GM21529 (cell line): ENCODE data around the gene ABCC9.
"Not testable (repeated sequence)": the region's sequence is repeated elsewhere in the genome, so short reads cannot be mapped to it uniquely, and the experiment has no call there.

Source experiments
- ATAC-seq: cut with Tn5 transposase; IDR thresholded peaks from one replicate; pipeline ENCODE4 v1.9.1; 2021; ENCODE audit not compliant: unreplicated experiment

ABCC9 gene

DNA sequence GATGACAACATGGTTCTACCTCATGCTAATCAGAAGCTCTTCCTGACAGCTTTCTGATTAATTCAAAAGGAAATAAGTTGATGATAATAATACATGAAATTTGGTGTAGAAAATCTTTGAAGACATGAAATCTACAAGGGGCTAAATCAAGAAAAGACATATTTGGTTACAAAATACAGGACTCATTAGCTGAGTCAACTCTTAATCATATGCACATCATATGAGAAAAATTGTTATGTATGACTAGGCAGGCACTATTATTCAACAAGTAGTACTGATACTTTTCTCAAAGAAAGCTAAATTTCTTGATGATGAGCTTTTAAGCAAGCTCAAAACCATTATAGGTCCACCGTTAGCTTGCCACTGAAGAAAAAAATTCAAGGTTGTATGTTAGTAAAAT, 7.1 kb downstream of the ABCC9 start:
- no peak for ATAC-seq

DNA sequence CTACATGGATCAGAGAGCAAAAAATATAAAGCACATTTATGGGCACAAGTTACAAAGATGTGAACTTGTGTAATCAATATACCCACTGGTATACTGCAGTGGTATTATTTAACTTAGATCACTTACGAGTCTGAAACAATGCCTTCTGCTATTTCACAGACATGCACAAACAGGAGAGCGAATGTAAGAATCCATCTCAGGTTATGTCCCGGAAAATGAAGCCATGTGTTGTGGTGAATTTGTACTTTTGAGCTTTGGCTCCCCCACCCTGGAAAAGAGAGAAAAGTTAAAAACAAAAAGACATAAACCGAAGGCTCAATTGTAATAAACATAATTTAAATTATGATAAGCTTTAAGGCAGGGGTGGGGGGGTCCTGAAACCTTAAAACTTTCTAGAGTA, 7.6 kb downstream of the ABCC9 start:
- ATAC-seq = no peak

DNA sequence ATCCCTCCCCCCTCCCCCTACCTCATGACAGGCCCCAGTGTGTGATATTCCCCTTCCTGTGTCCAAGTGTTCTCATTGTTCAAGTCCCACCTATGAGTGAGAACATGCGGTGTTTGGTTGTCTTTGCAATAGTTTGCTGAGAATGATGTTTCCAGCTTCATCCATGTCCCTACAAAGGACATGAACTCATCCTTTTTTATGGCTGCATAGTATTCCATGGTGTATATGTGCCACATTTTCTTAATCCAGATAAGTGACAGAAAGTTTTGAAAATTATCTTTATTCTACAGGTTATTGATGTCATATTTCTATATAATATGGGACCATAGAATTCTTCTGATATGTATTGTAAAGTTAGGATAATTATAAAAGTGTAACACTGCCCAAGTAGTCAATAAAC, 11.3 kb downstream of the ABCC9 start:
- ATAC-seq = not testable (repeated sequence)

DNA sequence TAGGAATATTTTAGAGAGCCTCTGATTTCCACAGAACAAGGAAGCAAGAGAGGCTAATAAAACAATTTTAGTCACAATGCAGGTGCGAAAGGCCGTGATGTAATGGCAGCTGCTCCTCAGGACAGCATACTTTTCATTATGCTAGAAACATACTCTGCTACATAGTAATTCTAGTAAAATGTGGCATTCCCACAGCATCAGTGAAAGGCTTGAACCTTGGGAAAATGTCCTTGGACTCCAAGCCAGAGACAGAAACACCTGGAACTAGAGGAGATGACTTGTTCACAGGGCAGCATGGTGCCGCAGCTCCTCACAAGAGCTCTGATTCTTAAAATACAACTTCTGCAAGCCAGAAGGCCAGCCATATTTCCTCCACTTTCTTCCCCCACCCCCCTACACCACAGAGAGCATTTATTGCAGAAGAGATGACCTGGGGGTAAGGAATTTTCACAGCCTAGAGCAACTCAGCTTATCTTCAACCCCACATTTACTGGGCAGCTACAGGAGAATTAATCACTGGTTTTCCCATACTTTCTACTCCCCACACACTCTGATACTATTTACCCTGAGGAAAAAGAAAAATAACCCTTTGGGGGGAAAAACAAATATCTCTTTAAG, 15.8 kb downstream of the ABCC9 start:
- ATAC-seq = no peak

DNA sequence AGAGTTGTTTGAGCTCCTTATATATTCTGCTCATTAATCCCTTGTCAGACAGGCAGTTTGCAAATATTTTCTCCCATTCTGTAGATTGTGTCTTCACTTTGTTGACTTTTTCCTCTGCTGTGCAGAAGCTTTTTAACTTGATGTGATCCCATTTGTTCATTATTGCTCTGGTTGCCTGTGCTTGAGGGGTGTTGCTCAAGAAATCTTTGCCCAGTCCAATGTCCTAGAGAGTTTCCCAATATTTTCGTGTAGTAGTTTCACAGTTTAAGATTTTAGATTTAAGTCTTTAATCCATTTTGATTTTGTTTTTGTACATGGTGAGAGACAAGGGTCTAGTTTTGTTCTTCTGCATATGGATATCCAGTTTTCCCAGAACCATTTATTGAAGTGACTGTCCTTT, 19.8 kb downstream of the ABCC9 start:
- no peak for ATAC-seq

DNA sequence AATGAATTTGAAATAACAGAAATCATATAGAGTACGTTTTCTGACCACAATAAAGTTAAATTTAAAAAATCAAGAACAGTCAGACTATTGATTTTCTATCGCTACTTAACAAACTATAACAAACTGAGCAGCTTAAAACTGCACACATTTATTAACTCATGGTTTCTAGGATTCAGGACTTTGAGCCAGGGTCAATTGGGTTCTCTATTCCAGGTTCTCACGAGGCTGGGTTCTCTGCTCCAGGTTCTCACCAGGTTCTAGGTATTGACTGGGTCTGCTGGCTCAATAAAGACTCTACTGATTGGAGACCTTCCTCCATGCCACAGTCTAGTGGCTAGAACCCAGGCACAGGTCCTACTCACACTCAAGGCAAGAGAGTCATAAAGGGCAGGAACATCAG, 22.8 kb downstream of the ABCC9 start:
- no peak for ATAC-seq

DNA sequence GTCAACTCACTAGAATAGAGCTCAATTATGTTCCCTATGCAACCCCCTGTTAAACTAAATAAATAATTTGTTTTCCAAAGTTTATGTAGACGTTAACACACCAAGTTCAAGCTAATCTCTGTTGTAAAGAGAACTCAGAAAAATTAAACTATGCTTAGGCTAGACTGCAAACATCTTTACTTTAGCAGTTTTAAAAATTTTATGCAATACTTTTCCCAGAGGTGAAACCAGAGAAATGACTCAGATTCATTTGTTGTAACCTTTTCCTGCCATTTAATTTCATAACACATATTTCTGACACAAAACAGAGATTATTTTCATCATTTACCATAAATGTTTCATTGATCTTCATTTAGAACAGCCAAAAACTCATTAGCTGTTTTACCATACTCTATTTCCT, 27.4 kb downstream of the ABCC9 start:
- no peak for ATAC-seq

DNA sequence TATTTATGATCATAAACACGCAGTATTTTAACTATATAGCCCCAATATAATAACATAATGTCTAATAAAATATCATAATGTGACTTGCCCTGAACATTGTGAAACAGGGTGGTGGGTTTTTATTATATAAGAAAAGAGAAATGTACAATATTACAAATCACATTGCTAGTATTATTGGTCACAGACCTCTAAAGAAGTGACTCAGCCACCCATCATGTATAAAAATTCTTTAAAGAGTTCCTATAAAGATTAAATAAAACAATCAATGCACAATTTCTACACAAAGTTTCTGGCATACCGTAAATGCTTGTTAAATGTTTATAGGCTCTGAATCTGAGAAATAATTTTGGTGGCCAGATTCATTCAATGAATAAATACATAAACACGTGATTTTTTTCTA, 28.9 kb downstream of the ABCC9 start:
- no peak for ATAC-seq

DNA sequence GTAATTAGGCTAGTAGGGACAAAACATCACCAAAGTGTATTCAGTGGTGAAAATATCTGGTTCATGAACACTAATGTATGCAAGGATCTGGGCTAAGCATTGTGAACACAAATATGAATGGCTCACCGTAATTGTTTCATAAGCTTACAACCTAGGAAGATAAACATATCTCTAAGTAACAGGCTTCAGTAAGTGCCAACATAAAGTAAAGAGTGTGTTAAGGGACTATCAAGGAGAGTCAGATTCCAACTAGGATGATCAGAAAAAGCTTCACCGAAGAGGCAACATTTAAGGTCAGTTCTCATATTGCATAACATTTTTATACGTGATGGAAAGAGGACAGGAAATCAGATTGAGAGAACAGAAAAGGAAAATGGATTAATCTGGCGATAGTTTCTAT, 29.4 kb downstream of the ABCC9 start:
- no peak for ATAC-seq

DNA sequence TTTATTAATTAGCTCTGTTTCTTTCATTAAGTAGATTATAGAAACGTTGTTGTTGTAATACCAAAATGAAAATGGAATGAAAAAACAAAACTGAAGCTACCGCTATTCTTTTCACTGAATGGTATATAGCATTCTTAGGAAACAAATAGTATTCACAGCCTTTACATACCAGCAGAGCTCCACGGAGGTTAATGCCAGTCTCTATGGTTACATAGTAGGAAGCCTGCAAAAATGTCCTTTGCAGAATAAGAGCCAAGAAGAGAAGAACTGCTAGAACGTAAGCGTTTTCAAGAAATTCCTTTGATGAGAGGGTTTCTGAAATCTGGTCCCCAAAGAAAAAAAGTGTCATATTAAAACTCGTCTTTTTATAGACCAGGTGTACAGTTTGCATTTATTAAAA, 30.6 kb downstream of the ABCC9 start:
- ATAC-seq = no peak

DNA sequence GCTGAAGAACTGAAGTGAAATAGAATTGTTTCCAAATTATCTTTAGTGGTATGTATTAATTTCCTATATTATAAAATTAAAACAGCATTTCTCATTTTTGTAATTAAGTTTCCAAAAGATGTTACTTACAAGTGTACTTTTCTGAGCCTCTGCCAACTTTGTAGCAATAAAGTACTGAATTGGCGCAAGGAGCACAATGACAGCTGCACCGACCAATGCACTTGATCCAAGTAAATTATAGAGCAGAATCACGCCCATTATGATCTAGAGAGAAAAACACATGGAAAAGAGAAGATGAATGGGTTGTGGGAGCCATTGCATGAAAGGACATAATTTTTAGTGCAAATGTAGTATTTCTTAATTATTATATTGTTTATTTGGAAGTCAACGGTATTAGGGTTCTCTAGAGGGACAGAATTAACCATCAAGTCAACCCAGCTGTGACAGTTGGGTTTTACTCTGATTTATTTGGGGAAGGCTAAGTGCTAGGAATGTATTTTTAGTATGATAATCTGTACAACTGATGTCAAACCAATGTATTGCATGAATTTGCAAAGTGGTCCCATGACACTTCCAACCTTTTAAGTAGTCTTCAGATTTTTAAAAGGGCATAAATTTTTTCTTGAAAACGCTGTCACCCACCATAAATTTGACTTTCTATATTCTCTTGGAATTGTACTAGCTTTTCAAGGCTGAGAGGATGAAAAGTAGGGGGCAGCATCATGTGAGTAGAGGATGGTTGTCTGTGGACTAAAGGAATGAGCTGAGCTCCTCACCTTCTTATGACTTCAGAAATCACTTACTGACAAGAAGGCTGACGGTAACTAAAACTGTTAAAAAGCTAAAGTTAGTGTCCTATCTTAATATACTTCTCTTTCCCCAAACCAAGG, 33.0 kb downstream of the ABCC9 start:
- no peak for ATAC-seq

DNA sequence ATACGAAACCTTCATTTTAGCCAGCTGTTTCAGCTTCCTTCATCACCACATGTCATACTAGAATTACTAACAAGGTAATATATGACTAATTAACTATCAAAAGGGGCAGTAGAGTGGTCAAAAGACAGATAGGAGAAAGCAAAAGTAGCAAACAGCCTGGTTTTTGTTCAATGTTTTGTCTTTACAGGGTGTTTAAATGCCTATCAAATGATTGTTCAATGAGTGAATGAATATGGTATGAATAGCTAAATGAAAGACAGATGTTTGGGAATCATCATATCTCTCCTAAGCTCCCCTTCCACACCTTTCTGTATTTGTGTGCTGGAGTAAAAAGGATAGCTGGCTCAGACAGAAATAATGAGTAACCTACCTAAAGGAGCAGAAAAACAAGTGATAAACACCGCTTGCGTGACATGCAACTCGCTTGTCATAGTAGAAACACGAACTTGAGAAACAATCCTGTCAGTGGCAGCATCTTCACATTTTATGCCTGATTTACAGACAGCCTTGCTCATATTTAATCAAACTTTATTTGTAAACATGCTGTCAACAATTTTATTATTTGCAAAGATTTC, 34.2 kb downstream of the ABCC9 start:
- no peak for ATAC-seq

DNA sequence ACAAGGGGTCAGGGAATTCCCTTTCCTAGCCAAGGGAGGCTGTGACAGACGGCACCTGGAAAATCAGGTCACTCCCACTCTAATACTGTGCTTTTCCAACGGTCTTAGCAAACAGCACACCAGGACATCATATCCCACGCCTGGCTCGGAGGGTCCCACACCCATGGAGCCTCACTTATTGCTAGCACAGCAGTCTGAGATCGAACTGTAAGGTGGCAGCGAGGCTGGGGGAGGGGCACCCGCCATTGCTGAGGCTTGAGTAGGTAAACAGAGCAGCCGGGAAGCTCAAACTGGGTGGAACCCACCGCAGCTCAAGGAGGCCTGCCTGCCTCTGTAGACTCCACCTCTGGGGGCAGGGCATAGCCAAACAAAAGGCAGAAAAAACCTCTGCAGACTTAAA, 41.7 kb downstream of the ABCC9 start:
- ATAC-seq = not testable (repeated sequence)

DNA sequence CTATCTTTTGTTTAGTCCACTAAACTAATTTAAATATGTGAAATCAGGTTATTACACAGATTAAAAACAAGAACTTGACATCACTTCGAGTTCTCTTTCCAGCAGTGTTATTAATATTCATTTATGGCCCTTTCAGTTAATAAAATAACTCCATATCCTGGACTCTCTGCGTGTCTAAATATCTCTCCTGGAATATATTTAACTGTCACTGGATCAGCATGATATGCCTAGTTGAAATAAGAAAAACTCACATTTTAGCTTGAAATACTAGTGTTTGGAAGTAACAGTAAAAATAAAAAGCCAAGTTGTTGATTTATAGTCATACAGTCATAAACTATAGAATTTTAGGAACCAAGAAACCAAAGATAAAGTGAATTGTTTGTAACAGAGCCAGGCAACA, 45.6 kb downstream of the ABCC9 start:
- no peak for ATAC-seq

DNA sequence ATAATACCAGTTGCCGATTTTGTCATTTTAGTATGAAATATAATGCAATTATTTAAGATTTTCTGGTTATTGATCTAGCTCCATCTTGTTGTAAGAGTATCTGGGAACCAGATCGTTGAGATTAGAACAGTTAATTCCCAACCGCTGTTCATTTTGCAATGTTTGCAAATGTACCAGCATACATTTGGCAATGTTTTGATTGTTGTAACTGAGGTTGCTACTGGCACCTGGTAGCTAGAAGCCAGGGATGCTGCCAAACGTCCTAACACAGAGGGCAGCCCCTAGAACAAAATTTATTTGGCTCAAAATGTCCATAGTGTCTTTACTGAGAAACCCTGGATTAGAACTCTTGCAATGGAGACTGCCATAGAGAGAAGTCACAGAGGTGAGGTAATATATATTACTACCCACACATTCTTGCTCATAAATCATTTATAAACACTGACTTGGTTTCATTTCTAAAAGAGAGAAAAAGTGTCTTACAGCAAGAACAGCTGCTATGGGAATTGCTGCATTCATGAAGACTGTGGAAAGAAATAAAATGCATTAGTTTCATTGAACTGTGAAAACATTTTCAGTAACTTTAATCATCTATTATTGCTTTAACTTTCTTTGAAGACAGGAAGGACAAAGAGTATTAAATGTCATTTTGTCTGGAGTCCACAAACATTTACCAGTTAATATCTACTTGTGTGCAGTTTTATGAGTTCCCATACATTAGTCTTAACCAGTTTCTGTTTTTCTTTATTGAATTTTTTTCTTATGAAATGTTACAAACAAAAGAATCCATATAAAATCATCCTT, 46.2 kb downstream of the ABCC9 start:
- ATAC-seq = no peak

DNA sequence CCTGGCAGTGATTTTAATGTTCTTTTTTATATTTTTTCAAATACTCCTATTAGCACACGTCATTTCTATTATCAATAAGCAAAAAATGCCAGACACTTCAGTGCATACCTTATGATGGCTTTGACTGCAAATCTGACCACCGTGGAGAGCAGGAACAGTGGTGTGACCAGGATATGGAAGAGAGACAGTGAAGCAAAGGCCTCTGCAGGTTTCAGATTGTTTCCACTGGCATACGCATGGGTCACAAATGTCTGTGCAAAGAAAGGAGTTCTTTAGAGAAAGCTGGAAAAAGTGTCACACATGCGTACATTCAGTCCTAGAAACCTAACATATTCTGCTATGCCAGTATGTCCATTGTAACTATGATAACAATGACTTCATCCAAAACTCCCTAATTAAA, 47.3 kb downstream of the ABCC9 start:
- no peak for ATAC-seq

DNA sequence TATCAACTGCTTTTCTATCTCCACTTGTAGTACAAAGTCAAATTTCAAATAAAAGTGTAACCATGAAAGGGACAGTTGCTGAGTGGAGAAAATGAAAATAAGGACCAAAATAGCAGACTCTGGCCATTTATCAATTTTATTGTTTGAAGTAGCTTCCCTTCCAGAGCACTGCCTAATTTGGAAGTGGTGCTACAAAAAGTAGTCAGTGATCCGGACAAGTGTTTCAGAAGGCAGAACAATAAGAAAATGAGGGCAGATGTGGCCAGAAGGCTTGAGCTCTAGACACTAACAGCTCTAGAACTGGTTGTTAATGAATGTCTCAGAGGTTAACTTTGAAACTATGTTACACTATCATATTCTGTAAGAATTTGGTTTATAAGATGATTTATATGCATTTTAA, 48.9 kb downstream of the ABCC9 start:
- ATAC-seq = no peak

DNA sequence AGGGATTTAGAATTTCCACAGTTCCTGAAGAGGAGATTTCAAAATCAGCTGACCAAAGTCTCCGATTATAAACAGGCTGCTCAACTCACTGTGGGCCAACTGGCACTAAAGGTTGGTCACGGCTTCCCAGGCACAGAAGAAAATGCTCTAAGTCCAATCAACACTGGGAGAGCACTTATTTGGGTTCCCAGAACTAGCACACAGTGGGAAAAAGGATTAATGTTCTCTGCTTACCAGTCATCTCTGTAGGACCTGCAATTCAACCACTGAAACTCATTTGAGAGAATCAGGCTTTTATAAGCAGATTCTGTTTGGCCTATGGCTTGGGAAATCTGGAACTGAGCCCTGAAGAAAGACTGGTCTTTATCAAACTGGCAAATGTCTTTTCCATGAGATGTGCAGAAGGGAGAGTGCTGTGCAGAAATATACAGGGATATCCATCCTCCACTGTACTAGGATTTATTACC, 49.4 kb downstream of the ABCC9 start:
- ATAC-seq = no peak

DNA sequence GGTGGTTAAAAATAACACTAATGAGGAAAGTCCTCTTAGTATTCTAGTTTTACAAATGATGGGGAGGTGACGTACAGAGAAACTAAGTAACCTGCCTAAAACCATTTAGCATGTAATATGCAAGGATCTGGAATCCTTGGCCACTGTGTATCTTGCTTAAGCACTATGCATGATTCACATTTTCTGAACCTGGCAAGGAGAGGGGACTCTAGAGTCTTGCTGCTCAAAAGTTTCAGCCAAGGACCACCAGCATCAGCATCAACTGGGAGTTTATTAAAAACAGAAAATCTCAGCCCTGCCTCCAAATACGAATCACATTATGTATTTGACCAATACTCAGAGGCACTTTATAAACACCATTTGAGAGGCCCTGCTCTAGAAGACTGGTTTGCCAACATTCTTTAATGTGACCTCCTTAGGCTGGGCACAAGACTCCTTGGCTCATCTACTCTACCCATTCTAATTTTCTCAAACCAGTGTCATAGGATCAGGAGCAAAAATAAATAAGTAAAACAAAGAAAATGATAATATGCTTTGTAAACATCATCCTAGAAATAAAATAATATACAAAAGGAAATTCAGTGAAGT, 52.9 kb downstream of the ABCC9 start:
- ATAC-seq = no peak

DNA sequence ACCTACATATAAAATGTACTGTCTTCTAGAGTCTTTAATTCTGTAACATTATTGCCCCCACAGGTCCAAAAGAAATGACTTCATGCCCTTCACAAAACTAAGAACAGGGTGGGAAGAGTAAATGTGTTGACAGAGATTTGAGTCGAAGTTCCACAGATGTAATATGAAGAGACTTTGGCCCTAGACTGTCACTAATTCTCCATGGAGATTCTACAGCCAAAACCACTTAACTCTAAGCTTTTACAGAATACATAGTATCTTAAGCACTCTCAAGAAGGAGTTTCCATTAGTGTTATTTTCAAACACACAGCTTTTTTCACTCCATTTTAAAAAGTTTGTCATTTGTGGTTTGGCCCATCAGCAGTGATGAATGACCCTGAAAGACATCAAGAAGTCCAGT, 56.3 kb downstream of the ABCC9 start:
- ATAC-seq = no peak

DNA sequence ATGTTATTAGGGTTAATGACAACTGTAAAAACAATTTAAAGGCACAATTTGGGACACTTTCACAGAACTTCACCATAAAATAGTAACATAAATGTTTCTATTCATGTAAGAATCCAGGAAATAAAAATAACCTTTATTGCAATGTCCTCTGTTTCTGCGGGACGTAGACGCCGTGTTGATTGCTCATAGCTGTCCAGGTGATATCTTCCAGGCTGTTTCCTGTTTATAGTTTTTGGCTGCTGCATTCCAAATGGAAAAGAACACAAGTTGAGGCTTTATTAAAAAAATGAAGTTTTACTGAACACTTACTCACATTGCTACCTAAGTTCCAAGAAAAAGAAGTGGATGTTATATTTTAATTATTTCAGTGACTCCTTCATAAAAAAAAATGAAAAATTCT, 58.6 kb downstream of the ABCC9 start:
- no peak for ATAC-seq
